HG02610 (cell line): ENCODE measurements around the gene FBXL14.
A peak's percentile ranks its signal among the peaks of the same experiment; 100 is the strongest.

Experiments used
- ATAC-seq: cut with Tn5 transposase; IDR thresholded peaks from one replicate; pipeline ENCODE4 v1.9.1; 2021; ENCODE audit warnings: mild to moderate bottlenecking, moderate library complexity; ENCODE audit not compliant: unreplicated experiment

The FBXL14 gene, protein sequence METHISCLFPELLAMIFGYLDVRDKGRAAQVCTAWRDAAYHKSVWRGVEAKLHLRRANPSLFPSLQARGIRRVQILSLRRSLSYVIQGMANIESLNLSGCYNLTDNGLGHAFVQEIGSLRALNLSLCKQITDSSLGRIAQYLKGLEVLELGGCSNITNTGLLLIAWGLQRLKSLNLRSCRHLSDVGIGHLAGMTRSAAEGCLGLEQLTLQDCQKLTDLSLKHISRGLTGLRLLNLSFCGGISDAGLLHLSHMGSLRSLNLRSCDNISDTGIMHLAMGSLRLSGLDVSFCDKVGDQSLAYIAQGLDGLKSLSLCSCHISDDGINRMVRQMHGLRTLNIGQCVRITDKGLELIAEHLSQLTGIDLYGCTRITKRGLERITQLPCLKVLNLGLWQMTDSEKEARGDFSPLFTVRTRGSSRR

DNA sequence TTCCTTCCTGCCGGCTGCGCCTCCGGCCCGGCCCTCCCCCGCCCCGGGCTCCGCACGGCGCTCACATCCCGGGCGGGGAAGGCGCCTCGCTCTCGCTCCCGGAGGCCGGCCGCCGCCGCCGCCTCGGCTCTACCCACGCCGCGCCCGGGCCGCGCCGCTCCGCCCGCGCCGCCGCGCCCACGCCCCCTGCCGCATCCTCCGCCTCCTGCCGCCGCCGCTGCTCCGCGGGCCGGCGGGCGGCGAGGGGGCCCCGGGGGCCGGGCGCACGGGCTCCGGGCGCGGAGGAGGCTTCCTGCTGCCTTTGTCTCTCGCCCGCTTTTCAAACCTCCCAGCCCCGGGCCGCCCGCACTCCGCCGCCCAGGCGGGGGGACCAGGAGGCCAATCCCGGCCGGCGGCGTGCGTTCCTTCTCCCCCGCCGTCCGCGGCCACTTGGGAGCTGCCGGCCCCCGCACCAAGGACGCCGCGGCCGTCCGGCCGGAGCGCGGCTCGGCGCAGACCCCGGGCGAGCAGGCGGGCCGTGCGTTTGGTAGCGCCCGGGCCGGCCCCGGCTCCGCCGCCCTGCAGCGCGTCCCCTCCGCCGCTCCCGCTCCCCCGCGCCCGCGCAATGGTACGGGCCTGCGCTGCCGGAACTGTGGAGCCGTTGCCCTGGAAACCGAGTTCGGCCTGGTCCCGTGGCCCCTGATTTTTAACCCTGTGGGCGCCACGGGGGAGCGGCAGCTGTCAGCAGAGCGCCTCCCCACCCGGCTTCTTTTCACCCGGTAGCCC is at the start of gene FBXL14:
Gene FBXL14 (minus strand): TSS at position 321 of the 765 bp plus-strand sequence. CDS start 515 bp downstream, outside the sequence.
- peak; percentile 55 for ATAC-seq

DNA sequence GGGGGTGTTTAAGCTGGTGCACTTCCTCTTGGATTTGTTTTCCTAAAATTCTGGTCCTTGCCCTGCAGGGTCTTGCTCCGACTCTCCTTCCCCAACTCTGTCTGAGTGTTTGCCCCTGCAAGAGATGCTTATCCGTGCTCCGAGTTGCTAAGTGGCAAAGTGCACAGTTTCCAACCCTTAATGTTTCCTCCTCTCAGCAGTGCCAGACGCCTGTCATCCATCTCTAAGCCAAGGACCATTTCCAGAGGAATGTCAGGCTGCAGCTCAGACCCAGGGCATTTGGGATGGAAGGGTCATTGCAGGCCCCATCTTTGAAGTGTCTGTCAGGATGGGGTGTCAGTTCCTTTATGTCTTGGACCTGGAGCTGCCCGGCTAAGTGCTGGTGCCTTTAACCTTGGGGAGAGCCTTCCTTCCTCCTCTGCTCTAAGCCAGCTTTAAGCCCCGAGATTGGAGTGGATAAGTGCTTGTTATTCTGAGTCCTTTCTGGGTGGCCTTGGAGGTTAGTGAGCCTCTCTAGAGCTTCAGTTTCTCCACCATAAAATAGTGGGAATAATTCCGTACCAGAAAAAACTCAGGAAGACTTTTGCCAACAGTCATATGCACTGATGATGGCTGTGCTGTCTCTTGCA is 49.6 kb upstream of the FBXL14 start:
- ATAC-seq, result no peak

DNA sequence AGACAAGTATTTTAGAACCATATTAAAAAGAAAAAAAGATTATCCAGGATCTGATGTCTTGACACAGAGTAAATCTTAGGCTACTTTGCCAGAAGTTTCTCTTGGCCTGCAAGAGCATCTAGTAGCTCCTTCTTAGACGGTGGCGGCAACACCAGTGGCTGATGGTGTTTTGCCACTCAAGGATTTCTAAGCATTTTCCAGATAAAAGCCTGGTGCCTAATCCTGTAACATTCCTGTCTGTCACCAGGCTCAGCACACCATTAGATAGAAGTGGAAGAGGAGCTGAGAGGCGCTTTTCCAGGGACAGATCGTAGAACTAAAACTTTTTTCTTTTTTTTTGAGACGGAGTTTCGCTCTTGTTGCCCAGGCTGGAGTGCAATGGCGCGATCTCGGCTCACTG is 48.7 kb upstream of the FBXL14 start:
- ATAC-seq, result no peak

DNA sequence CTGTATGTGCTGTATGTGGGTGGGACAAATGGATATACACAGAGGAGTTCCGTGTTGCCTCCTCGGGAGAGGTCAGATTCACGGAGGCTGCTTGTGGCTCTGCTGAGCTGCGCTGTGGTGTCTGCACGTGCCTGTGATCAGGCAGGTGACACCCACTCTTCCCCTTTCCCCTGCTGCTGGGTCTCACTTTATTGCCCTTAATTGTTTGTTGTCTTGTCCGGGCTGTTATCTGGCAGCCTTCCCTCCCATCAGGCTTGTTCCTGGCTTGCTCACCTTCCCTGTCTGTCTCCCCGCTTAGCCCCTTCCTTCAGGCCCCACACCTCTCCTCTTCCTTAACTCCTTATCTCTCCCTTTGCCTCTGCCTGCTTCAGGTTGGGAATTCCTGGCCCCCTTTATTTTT is 48.1 kb upstream of the FBXL14 start:
- no peak for ATAC-seq

DNA sequence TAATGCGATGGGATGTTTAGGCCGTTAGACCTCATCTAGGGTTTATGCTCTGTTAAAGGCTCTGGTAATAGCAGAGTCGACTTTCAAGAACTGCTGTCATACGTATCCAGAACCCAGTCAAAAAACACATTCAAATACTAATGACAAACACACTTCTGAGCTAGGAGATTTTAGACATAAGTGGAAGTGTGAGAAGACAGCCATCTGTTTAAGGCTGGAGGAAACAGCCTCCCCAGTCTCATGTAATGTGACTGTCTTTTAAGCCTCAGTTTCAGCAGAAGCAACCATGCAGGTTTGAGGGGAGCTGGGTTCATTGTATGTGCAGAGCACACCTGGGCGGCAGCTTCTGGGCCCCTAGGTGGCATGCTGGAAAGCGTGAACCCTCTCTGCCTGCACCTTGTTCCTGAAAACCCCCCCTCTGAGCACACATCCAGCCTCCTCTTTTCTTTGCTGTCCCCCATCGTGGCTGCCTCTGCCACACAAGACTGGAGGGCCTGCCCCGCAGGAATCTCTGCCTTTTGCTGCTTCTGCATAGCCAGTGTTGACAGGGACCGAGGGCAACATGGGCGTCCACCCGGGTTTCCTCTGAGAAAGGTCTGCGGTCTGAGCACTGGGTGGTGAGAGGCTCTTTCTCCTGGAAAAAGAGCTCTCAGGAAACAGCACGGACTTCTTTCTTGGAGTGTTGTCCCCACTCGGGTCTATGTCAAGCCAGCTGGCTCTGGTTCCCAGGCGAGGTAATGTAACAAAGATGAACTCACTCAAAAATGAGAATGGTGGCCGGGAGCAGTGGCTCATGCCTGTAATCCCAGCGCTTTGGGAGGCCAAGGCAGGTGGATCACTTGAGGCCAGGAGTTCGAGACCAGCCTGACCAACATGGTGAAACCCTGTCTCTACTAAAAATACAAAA is 46.2 kb upstream of the FBXL14 start:
- ATAC-seq, result no peak

GRCh38 chr12:1639538-1639937 is 45.2 kb upstream of the FBXL14 start:
- ATAC-seq, result no peak

DNA sequence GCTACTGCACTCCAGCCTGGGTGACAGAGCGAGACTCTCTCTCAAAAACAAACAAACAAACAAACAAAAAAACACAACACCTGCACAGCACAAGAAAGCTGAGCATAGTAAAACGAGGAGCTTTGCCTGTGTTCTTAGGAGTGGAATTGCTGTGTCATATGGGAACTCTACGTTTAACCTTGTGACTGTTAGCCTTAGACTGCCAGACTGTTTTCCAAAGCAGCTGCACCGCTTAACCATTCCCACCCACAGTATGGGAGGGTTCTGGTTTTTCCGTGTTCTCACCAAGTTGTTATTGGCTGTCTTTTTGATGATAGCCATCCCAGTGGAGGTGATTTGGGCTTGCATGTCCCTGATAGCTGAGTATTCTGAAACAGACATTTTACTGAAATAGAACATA is 43.8 kb upstream of the FBXL14 start:
- no peak for ATAC-seq

- ATAC-seq, result no peak
Observed at GRCh38 chr12:1635301-1636095, 41.1 kb upstream of the FBXL14 start.

DNA sequence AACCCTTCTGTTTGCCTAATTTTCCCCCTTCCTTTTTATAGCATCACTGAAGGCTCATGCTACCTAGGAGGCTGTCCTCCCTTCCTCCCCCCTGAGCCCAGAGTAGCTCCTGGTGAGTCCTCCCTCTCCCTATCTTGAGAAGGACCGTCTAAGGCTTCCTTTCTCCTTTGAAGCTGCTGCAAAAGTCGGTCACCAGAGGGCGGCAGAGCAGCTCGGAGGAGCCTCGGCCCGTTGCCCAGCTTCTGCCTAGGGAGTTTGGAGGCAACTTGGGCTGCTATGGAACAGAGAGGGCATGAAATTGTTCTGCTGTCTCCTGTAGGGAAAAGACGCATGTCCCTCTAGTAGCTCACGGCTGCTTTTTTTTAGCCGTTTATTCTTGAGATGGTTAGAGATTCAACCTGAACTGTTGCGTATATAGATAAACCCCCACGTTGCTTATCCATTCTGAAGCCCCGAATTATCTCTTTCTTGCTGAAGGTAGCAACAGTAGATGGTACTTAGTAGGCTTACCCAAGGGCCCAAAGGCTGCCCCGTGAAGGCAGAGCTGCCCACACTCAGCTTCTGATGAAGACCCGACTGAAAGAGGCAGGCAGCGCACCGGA is 40.3 kb upstream of the FBXL14 start:
- no peak for ATAC-seq

DNA sequence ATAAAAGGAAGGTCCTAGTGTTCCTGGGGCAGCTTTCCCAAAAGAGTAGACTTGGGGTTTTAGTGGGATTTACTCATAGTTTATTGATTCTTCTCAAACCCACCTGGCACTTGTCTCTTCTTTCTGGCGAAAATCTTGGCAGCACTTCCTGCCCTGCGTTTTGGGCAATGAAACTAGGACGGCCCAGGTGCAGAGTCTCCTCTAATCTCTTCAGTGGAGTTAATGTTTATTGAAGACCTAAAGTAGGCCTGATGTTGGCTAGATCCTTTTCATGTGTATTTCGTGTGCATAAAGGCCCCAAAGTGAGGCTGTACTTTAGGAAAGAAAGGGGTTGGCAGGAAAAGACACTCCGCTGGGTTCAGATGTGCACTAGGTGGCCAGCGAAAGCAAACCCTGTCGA is 39.8 kb upstream of the FBXL14 start:
- ATAC-seq, result no peak

DNA sequence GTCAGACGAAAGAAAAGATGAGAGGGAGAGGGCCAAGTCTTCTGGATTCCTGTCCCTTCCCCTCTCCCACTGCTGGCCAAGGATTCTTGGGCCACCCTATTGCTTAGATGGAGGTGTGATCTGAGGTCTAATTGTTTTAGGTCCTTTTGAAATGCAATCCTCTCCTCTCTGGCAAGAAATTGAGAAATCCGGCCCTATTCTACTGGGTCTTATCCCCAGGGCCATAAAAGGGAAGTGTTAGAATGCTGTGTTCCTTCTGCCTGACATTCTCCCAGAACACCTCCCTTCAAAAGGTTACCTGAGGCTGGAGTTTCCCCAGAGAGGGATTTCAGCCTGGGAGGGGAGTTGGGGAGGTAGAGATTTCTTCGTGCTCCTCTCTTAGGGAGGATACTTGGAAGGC is 39.1 kb upstream of the FBXL14 start:
- no peak for ATAC-seq

DNA sequence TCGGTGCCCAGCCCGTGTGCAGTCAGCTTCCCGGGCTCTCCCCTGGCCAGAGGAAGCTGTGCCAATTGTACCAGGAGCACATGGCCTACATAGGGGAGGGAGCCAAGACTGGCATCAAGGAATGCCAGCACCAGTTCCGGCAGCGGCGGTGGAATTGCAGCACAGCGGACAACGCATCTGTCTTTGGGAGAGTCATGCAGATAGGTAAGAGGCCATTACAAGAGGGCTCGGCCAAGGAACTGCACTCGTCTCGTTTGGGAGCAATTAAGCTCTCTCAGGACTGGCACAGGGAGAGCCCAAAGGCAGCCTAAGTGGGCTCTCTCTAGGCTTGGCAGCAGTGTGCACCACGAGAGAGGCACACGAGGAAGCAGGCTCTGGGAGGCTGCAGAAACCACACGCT is 38.3 kb upstream of the FBXL14 start:
- ATAC-seq, result no peak

GRCh38 chr12:1630827-1631591 is 36.6 kb upstream of the FBXL14 start:
- ATAC-seq, result no peak

DNA sequence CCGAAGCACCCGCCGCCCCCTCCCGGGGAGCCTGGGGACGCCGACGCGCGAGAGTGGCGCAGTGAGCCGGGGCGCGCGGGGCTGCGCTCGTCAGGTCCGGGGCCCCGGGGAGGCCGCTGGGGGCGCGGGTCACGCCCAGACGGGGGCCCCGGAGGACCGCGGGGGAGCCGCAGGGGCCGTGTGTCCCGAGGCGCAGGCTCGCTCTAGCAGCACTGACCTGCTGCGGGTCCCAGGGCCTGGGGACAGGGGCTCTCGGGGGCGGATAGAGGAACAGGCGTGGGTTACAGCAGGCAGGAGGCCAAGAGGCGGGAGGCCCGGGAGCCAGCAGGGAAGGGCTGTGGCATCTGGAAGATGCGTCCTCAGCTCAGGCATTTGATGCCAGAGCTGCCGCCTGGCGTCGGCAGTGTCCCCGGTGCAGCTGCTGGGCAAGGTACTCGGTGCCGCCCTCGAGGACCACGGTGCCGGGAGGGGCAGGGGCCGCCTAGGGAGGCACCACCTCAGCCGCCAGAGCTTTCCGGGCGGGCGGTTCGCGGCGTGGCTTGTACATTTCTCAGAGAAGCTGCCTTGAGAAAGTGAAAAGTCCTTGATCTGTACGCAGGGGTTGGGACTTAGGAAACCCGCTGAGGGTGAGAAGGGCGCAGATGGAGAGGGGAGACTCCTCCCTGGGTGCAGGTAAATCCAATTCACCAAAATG is 35.9 kb upstream of the FBXL14 start:
- ATAC-seq, result no peak

- ATAC-seq, result no peak
Observed at GRCh38 chr12:1629338-1630132, 35.2 kb upstream of the FBXL14 start.

GRCh38 chr12:1628666-1629337 is 34.4 kb upstream of the FBXL14 start, which contains the start of gene WNT5B:
Gene WNT5B (plus strand): TSS chr12:1629231. CDS start chr12:1631355, 2,124 bp downstream.
- no peak for ATAC-seq

GRCh38 chr12:1622406-1622805 is 28.0 kb upstream of the FBXL14 start:
- ATAC-seq, result no peak
